Endothelial cell of umbilical vein (primary cell): ENCODE results near the gene SYT6. TPM values are rescaled to one million over a fixed set of nuclear protein-coding genes. Genes with fewer than 3 reads are reported as not detected.

Source experiments
- BruUV-seq: library from RNA; stranded (reverse); fragments of 400-500 nt; replicated peaks from 2 replicates; lab custom pipeline; 2021; lab: Mats Ljungman, UMichigan
- CTCF ChIA-PET: fragments of 300-600, 350-600 bp; sonication (Branson Sonifier 250); formaldehyde crosslinking; loops from one replicate; lab custom pipeline; 2021; ENCODE audit warnings: antibody characterized with exemption, inconsistent platforms; lab: Charles Lee
- POLR2A ChIA-PET: fragments of 300-600, 350-600 bp; sonication (Branson Sonifier 250); formaldehyde crosslinking; loops from one replicate; lab custom pipeline; 2021; ENCODE audit warnings: antibody characterized with exemption, inconsistent platforms; lab: Charles Lee
- DNase-seq: peaks from one replicate; pipeline ENCODE4 v3.0.0-alpha.2; 2011; ENCODE audit warnings: low read depth, low spot score
- FAIRE-seq: peaks from 2 replicates; lab custom pipeline; 2011; peaks lifted over from hg19 to GRCh38; lab: Jason Lieb, UNC
- H2AFZ ChIP-seq: 2 replicates; pipeline ENCODE4 v1.6.0; 2012; ENCODE audit warnings: low read depth, low read length, control low read depth, inconsistent platforms
- H3K27ac ChIP-seq: 2 replicates; pipeline ENCODE4 v1.5.1; 2011; ENCODE audit warnings: low read depth, mild to moderate bottlenecking, control low read depth, low read length, moderate library complexity; ENCODE audit not compliant: insufficient read depth
- H3K27me3 ChIP-seq, 2 experiments: 2 replicates each; pipeline versions ENCODE4 v1.6.0 to v1.6.1; 2011; ENCODE audit warnings: low read length in 2 of 2, mixed read lengths in 1 of 2; ENCODE audit not compliant: control insufficient read depth in 2 of 2, insufficient read depth in 2 of 2
- H3K36me3 ChIP-seq, 2 experiments: 2 replicates in 1 of 2; 3 replicates in 1 of 2; pipeline ENCODE4 v1.5.1; 2011; ENCODE audit warnings: low read length in 2 of 2, mild to moderate bottlenecking in 1 of 2, moderate library complexity in 1 of 2; ENCODE audit not compliant: control insufficient read depth in 2 of 2, insufficient read depth in 2 of 2; ENCODE audit errors: extremely low read depth in 1 of 2
- H3K4me1 ChIP-seq: 3 replicates; pipeline ENCODE4 v1.5.1; 2011; ENCODE audit warnings: mild to moderate bottlenecking, low read length; ENCODE audit not compliant: control insufficient read depth, insufficient read depth; ENCODE audit errors: extremely low read depth
- H3K4me2 ChIP-seq: 2 replicates; pipeline ENCODE4 v1.6.1; 2011; ENCODE audit warnings: low read length, control low read depth, mixed read lengths; ENCODE audit not compliant: insufficient read depth
- H3K4me3 ChIP-seq, 3 experiments: fragments of 200-600 bp in 1 of 3; sonication (generic), shearing (Covaris generic) in 1 of 3; replicated peaks in 1 of 3; 2 replicates each; pipeline ENCODE4 v1.5.1; 2011 to 2016; ENCODE audit warnings: control low read depth in 3 of 3, low read length in 3 of 3, mild to moderate bottlenecking in 2 of 3, inconsistent platforms in 1 of 3, low read depth in 1 of 3, moderate library complexity in 1 of 3; ENCODE audit not compliant: insufficient read depth in 1 of 3
- H3K79me2 ChIP-seq: 2 replicates; pipeline ENCODE4 v1.6.0; 2012; ENCODE audit warnings: low read length, inconsistent platforms; ENCODE audit not compliant: control insufficient read depth, insufficient read depth
- H3K9ac ChIP-seq: replicated peaks from 2 replicates; pipeline ENCODE3; 2011; ENCODE audit warnings: low read length, control low read depth; ENCODE audit not compliant: insufficient read depth; ENCODE audit errors: extremely low read depth
- H3K9me1 ChIP-seq: replicated peaks from 3 replicates; pipeline ENCODE4 v1.6.0; 2011; ENCODE audit warnings: mild to moderate bottlenecking, low read length; ENCODE audit not compliant: control insufficient read depth, insufficient read depth; ENCODE audit errors: extremely low read depth
- H3K9me3 ChIP-seq: replicated peaks from 2 replicates; pipeline ENCODE4 v1.5.1; 2012; ENCODE audit warnings: low read length, inconsistent platforms; ENCODE audit not compliant: control insufficient read depth, insufficient read depth
- H4K20me1 ChIP-seq: replicated peaks from 2 replicates; pipeline ENCODE3; 2011; ENCODE audit warnings: mild to moderate bottlenecking, low read length; ENCODE audit not compliant: control insufficient read depth, insufficient read depth; ENCODE audit errors: extremely low read depth
- EZH2 ChIP-seq: IDR thresholded peaks from 2 replicates; pipeline ENCODE4 v1.6.1; 2012; ENCODE audit warnings: borderline replicate concordance, low read depth, mild to moderate bottlenecking, moderate library complexity, low read length, inconsistent platforms; ENCODE audit not compliant: severe bottlenecking
- JUN ChIP-seq: IDR thresholded peaks from 2 replicates; pipeline ENCODE4 v1.6.1; 2011; ENCODE audit warnings: borderline replicate concordance, low read depth; ENCODE audit not compliant: insufficient read length, insufficient read depth
- POLR2AphosphoS5 ChIP-seq: IDR thresholded peaks from 2 replicates; pipeline ENCODE4 v1.6.1; 2012; ENCODE audit warnings: low read depth, mild to moderate bottlenecking, control low read depth, low read length, moderate library complexity; ENCODE audit not compliant: insufficient read depth
- dilution Hi-C: fragments of 300-500 bp; cut with MboI; formaldehyde crosslinking; loops from one replicate; pipeline ENCODE4 v1.15.0; 2019; ENCODE audit warnings: low sequenced_read_pairs; ENCODE audit not compliant: extremely low pct_ligation_motif_present
- intact Hi-C: fragments of 100-400 bp; cut with micrococcal nuclease; formaldehyde crosslinking; loops from one replicate; pipeline ENCODE4 v1.10.0; 2022
- polyA plus RNA-seq, 4 experiments: library from polyadenylated mRNA; depleted of rRNA in 3 of 4; stranded (reverse) in 3 of 4; unstranded in 1 of 4; fragments of >200 nt; gene quantifications; 2 replicates each; pipeline versions ENCODE4 v1.2.1 to v1.2.3, GENCODE V29; 2011 to 2012; ENCODE audit warnings: missing spikeins in 1 of 4
- total RNA-seq: library from RNA; stranded (reverse); gene quantifications from 2 replicates; pipeline ENCODE4 v1.2.3, GENCODE V29; 2021
- TF ChIP-seq, protein P1 (sequence below), 2 donors: IDR thresholded peaks; 1 replicate in 1 of 2; 2 replicates in 1 of 2; pipeline ENCODE4 v1.5.1; 2011; ENCODE audit warnings: low read length in 2 of 2, mild to moderate bottlenecking in 2 of 2, moderate library complexity in 2 of 2, control low read depth in 1 of 2, inconsistent platforms in 1 of 2, low read depth in 1 of 2; ENCODE audit not compliant: insufficient read depth in 1 of 2; ENCODE audit errors: extremely low read depth in 1 of 2

Gene SYT6
- total and polyA plus RNA-seq, 2 donors (not counting 3 experiments of a cell fraction or from before 2014, with no cell fraction given): 0.04 TPM; not detected in 1

DNA sequence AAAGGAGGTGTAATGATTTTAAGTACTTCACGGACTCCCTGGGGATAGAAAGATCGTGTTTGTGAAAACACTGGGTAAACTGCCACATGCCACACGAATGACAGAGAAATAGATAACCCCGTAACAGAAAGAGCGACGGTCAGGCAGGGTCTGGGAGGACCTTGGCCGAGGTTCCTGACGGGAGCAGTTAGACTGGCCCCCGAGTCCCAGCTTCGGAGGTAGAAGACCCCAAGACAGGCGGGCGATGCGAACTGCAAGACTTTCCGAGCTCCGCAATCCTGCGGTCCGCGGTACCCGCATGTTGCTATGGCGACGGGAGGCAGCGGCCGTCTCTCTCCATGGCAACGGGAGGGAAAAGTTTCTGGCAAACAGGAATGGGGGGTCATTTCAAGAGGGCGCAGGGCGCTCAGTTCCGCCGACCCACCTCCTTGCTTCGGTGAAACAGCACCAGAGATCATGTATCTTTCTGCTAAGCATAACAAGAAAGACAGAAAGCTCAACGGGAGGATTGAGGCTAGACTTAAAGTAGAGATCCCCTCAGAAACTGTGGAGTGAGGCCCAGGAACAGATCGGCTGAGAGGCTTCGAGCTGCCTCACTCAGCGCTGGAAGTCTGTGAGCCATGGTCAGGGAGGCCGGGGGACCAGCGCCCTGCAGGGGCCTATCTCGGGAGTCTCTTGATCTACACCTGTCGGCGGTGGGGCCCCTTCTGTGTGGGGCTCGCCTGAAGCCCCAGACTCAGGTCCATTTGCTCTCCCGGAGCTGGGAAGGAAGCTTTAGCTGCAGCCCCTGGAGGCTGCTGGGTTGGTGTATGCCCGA is 685 bp upstream of the SYT6 start:
- DNase-seq: peak; percentile 2

DNA sequence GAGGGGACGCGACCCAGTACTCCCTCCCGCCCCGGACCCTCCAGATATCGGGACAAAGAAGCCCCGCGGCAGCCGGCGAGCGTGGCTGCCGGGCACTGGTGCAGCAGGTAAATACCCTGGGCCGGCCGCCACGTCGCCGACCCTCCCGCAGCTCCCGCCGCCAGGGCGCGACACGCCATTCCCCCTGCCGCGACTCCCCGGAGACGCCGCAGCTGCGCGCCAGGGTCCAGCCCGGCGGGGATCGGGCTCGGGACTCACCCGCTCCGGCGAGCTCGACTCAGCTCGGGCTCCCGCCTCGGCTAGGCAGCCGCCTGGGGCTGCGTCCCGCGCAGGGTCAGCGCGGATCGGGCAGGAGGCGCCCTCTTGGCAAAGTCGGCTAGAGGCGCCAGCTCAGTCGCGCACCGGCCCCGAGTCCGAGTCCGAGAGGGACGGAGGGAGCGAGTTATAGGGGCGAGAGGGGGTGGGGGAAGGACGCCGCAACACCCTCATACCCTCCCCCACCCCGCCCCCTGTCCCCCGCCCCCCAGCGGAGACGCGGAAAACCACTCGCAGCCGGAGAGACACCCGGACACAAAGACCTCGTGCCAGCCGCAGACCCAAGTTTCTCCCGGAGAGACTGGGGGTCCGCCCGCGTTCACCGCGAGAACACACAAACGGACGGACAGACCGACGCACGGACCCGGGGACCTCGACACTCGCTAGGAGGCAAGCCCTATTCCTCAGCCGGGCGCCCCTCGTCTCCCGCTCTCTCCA is 985 bp downstream of the SYT6 start:
- POLR2A ChIA-PET: no interaction called here
- Histone ChIP-seq H2AFZ (no peak overlapping the region), H3K4me3 (no peak overlapping the region), H3K9me3 (no peaks in the 10 kb centered on the region), H3K4me2 (no peak overlapping the region), H3K4me1 (no peaks in the 10 kb centered on the region), H3K79me2 (no peaks in the 10 kb centered on the region), H3K27ac (no peak overlapping the region), H3K9ac (no peak overlapping the region), H4K20me1 (no peaks in the 10 kb centered on the region), H3K36me3 (no peaks in the 10 kb centered on the region), H3K9me1 (no peaks in the 10 kb centered on the region), H3K27me3 (peaks cover 64 to 68% of the 10 kb centered on the region in 2 experiments)
- no TSS peak for BruUV-seq
- dilution Hi-C loops: no loop called here
- intact Hi-C loops: loop anchor here (10.0 kb wide), 1 partner anchor 178 kb away; the partner anchor contains the start of gene OLFML3
- CTCF ChIA-PET: interaction anchor here (0.9 kb wide), 1 partner anchor 25 kb away, joined by 3 read pairs; no protein-coding TSS in a partner anchor
- DNase-seq: peak; percentile 28
- FAIRE-seq: no peak
- TF ChIP-seq, protein P1, sequence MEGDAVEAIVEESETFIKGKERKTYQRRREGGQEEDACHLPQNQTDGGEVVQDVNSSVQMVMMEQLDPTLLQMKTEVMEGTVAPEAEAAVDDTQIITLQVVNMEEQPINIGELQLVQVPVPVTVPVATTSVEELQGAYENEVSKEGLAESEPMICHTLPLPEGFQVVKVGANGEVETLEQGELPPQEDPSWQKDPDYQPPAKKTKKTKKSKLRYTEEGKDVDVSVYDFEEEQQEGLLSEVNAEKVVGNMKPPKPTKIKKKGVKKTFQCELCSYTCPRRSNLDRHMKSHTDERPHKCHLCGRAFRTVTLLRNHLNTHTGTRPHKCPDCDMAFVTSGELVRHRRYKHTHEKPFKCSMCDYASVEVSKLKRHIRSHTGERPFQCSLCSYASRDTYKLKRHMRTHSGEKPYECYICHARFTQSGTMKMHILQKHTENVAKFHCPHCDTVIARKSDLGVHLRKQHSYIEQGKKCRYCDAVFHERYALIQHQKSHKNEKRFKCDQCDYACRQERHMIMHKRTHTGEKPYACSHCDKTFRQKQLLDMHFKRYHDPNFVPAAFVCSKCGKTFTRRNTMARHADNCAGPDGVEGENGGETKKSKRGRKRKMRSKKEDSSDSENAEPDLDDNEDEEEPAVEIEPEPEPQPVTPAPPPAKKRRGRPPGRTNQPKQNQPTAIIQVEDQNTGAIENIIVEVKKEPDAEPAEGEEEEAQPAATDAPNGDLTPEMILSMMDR (IDR thresholded peaks at IDR 0.05; ENCODE audit: extremely low read depth in 1 of 2, insufficient read depth in 1 of 2, low read depth in 1 of 2, low read length in 2 of 2): no peak
- peak; percentile 89 for TF ChIP-seq EZH2

More for the DNA sequence above, 685 bp upstream of the SYT6 start:
- H3K4me1 ChIP-seq: no peaks in the 10 kb centered on the region
- H3K4me2 ChIP-seq: no peak overlapping the region
- H4K20me1 ChIP-seq: no peaks in the 10 kb centered on the region
- POLR2A ChIA-PET: no interaction called here
- no peak overlapping the region for H3K9ac ChIP-seq
- intact Hi-C loops: loop anchor here (10.0 kb wide), 1 partner anchor 180 kb away; the partner anchor contains the start of gene OLFML3
- no TSS peak for BruUV-seq
- H3K36me3 ChIP-seq: no peaks in the 10 kb centered on the region
- H2AFZ ChIP-seq: no peak overlapping the region
- H3K27me3 ChIP-seq: peaks cover 63 to 65% of the 10 kb centered on the region in 2 experiments
- no peaks in the 10 kb centered on the region for H3K79me2 ChIP-seq
- H3K4me3 ChIP-seq: no peak overlapping the region
- TF ChIP-seq POLR2AphosphoS5: no peak
- peak; percentile 39 for TF ChIP-seq EZH2
- TF ChIP-seq JUN: no peak
- no peaks in the 10 kb centered on the region for H3K9me3 ChIP-seq
- FAIRE-seq: no peak
- CTCF ChIA-PET: interaction anchor here (0.9 to 1.4 kb wide), 3 partner anchors 10 to 175 kb away, joined by 3 to 5 read pairs (median 4); partner anchors contain the start of gene OLFML3
- H3K27ac ChIP-seq: no peak overlapping the region
- no peaks in the 10 kb centered on the region for H3K9me1 ChIP-seq
- dilution Hi-C loops: no loop called here
